ENCODE results near the gene SNRPA.

DNA sequence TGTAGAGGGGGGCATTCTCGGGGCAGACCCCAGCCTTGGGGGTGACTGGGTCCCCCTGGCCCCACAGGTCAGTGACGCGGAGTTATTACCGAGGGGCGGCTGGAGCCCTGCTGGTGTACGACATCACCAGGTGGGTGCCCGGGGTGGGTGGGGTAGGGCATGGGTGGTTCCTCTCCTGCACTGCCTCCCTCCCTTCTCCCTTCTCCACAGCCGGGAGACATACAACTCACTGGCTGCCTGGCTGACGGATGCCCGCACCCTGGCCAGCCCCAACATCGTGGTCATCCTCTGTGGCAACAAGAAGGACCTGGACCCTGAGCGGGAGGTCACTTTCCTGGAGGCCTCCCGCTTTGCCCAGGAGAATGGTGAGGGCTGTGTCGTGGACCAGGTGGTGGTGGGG is 32.7 kb downstream of the SNRPA start:
- TF ChIP-seq, protein P1, sequence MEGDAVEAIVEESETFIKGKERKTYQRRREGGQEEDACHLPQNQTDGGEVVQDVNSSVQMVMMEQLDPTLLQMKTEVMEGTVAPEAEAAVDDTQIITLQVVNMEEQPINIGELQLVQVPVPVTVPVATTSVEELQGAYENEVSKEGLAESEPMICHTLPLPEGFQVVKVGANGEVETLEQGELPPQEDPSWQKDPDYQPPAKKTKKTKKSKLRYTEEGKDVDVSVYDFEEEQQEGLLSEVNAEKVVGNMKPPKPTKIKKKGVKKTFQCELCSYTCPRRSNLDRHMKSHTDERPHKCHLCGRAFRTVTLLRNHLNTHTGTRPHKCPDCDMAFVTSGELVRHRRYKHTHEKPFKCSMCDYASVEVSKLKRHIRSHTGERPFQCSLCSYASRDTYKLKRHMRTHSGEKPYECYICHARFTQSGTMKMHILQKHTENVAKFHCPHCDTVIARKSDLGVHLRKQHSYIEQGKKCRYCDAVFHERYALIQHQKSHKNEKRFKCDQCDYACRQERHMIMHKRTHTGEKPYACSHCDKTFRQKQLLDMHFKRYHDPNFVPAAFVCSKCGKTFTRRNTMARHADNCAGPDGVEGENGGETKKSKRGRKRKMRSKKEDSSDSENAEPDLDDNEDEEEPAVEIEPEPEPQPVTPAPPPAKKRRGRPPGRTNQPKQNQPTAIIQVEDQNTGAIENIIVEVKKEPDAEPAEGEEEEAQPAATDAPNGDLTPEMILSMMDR (IDR thresholded peaks at IDR 0.05) = no peak
- TF ChIP-seq POLR2AphosphoS5 (IDR thresholded peaks at IDR 0.05) = no peak
